Erythroblast (primary cell): ENCODE results near the gene STX7.

ENCODE experiments used
- DNase-seq, 2 experiments: peaks; one replicate each; lab custom pipeline; 2025; lab: John Stamatoyannopoulos, UW
- GATA1 ChIP-seq: IDR thresholded peaks from 2 replicates; pipeline ENCODE4 v1.6.1; 2011; ENCODE audit warnings: low read depth, mild to moderate bottlenecking, control low read depth, low read length, moderate library complexity
- POLR2A ChIP-seq: IDR thresholded peaks from 2 replicates; pipeline ENCODE4 v1.6.1; 2011; ENCODE audit warnings: mild to moderate bottlenecking, low read length

Gene STX7

GRCh38 chr6:132478266-132478665 is 34.6 kb downstream of the STX7 start:
- no peak for DNase-seq
- TF ChIP-seq GATA1 (no peak), POLR2A (no peak)

- DNase-seq = no peak
- TF ChIP-seq POLR2A (no peak), GATA1 (no peak)
Observed at GRCh38 chr6:132476688-132477087, 36.2 kb downstream of the STX7 start.

DNA sequence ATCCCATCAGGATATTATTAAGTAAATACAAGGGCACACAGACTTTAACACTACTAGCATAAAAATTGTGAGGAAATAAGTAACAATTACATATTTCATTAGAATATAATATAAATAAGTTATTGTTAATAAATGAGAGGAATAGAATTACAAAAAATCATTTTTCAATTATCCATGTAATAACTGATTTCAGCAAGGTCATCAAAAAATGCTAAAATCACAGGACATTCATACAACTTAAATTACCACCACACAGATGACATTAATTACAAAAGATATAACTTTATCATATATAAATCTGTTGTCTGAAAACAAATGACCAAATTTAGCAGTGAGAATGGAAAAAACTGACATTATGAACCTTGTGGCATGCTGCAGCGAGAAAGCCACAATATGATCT is 37.0 kb downstream of the STX7 start:
- TF ChIP-seq GATA1 = no peak
- no peak for TF ChIP-seq POLR2A
- DNase-seq = no peak

DNA sequence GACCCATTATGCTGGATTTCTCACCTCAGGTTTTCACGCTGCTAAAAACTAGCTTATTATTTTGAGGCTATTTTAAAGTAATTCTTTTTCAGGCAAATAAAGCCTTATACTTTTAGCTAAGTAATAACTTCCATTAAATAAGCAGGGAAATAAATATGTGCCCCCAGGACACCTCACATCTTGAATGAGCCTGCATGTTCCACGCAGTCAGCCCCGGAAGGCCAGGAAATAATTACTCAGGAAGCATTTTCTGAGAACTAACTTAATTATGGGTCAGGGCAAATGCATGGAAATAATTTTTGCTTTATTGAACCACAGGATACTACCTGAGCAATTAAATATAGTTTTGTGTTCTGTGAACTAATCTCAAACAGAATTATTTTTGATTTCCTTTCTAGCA is 41.1 kb downstream of the STX7 start:
- DNase-seq = no peak
- TF ChIP-seq POLR2A = no peak
- TF ChIP-seq GATA1 = no peak

GRCh38 chr6:132466952-132467351 is 46.0 kb downstream of the STX7 start:
- TF ChIP-seq GATA1 = no peak
- TF ChIP-seq POLR2A = no peak
- no peak for DNase-seq

- no peak for DNase-seq
Observed at GRCh38 chr6:132465530-132466485, 47.1 kb downstream of the STX7 start.

DNA sequence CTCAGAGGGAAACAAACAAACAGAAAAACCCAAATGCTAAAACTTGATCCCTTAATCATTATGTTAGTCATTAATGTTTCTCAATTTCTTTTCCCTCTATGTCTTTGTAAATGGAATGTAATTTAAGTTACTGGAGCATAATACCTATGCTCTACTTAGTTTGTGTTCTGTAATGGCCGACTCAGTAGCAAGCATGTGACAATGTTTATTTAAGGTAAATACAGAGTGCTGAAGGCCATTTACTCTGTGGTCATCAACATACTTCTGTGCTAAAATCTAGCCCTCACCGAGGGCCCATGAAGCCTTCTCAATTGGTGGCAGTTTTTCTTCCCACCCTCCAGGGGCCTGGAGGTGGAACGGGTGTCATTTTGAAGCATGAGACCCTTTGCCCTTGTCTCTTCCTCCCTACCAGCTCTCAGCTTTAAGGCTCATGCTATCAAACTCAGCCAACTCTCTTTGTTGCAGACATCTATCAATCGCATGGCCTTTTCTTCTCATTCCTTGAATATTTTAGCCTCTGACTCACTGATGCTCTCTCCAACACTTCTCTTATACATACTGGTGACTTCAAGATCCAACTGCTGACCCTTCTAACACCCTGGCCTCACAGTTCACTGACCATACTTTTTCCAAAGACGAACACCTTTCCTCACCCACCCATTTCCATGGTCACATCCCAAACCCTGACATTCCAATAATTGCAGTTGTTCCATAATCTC is 48.2 kb downstream of the STX7 start:
- TF ChIP-seq GATA1 (no peak), POLR2A (no peak)
- DNase-seq = no peak

More at GRCh38 chr6:132465530-132466485, 47.1 kb downstream of the STX7 start:
- TF ChIP-seq GATA1 = no peak
- no peak for TF ChIP-seq POLR2A

DNA sequence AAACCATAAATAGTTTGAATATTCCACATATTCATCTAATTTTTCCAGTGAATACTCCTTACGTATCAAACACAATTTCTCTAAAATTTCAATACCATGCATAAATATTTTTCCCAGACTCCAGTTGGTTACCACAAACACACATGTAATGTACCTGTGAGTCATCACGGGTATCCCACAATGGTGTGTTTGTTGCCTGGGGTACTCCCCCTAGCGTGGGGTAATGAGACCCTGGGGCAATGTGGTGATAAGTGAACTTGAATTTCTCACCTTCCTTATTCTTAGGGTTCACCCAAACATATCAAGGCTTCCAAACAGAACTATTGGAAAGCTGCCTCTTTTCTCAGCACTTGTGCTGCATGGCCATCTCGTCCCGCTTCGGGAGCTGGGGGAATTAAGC is 51.0 kb downstream of the STX7 start:
- no peak for DNase-seq
- no peak for TF ChIP-seq GATA1
- no peak for TF ChIP-seq POLR2A

DNA sequence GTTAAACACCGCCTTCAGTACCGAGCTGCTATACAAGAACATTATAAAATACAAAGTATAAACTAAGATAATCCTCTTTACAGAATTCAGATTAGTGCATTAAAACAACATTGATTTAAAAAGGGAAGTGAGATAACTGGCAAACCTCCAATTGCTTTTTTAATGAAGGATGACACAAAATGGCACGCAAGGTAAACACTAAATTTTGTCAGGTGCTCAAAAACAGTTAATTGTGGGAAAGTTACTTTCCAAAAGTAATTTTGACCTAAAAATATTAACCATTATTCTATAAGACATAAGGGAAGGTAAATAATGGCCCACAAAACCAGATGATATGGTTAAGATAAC is 53.3 kb downstream of the STX7 start:
- DNase-seq = no peak
- TF ChIP-seq GATA1 (no peak), POLR2A (no peak)

DNA sequence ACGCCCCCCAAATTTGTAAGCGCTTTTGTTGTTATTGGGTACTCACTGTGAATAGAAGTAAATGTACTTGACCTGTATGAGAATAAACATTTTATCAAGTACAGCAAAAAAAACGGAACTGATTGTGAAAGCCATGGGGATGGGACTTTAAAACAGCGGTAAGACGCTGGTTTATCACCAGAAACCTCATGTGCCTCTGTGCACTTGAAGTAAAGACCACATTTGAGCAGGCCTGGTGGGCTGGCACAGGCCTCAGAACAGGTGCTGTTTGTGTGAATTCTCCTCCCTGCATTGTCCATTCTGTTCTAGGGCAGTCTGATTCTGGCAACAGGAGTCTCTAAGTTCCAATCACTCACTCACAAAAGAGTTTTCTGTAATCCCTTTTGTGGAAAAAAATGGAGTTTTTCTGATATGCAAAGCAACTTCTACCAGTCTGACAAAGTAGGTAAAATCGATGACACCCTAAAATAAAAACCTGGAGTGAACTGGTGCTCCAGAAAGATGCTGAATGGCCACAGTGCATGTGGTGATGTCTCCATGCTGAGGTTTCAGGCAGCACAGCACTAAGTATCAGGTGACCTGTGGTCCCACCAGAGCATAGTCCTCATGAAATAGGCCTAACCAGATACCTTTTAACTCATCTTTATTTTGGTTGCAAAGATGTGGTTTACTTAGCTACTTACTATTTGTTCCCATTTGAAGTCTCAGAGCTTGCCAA is 53.9 kb downstream of the STX7 start:
- TF ChIP-seq GATA1 (no peak), POLR2A (no peak)
- no peak for DNase-seq

GRCh38 chr6:132456700-132457143 is 56.2 kb downstream of the STX7 start:
- TF ChIP-seq POLR2A (no peak), GATA1 (no peak)
- DNase-seq = no peak

GRCh38 chr6:132446855-132447241 is 66.1 kb downstream of the STX7 start:
- no peak for DNase-seq
- TF ChIP-seq GATA1 = no peak
- no peak for TF ChIP-seq POLR2A

- DNase-seq = no peak
- TF ChIP-seq GATA1 (no peak), POLR2A (no peak)
Observed at GRCh38 chr6:132446141-132446854, 66.6 kb downstream of the STX7 start.
